Uterus (tissue), 2 donors: ENCODE measurements around the gene NPEPL1.

Experiments used
- CTCF ChIP-seq, 4 experiments: fragments of 200-600 bp in 2 of 4; fragments of 450-650 bp in 2 of 4; sonication (generic) in 2 of 4; IDR thresholded peaks; one replicate each; pipeline ENCODE4 v1.5.1; 2016 to 2019; ENCODE audit warnings: antibody characterized with exemption in 4 of 4, mild to moderate bottlenecking in 2 of 4, moderate library complexity in 1 of 4
- POLR2A ChIP-seq, 2 donors: fragments of 450-650 bp; IDR thresholded peaks; one replicate each; pipeline ENCODE4 v1.6.1; 2016; ENCODE audit warnings: antibody characterized with exemption in 2 of 2, mild to moderate bottlenecking in 1 of 2, moderate library complexity in 1 of 2

GRCh38 chr20:58745391-58745790, 52.8 kb downstream of the NPEPL1 start:
- TF ChIP-seq CTCF (IDR thresholded peaks at IDR 0.05) (no peak), POLR2A (IDR thresholded peaks at IDR 0.05) (no peak)
